ENCODE results near the gene CDHR5. TPM values are rescaled to one million over a fixed set of nuclear protein-coding genes. Genes with fewer than 3 reads are reported as not detected.
A peak's percentile ranks its signal among the peaks of the same experiment; 100 is the strongest.

CDHR5 gene
- total RNA-seq, 2 experiments from 2014 or later = not detected

- H3K4me1 Mint-ChIP-seq (ENCODE audit: low read depth) = peaks cover 11% of the 10 kb centered on the region
- intact Hi-C loops (cut with micrococcal nuclease) = no loop called here
- peak within 1 kb of the TSS; percentile 84 for H3K4me3 Mint-ChIP-seq
- no peaks in the 10 kb centered on the region for H3K27me3 Mint-ChIP-seq
- POLR2A ChIA-PET = interaction anchor here (0.6 to 1.5 kb wide), 6 partner anchors 9 to 269 kb away, joined by 3 to 6 read pairs (median 4); partner anchors contain the start of gene SCT
- H3K36me3 Mint-ChIP-seq (ENCODE audit: low read depth) = peaks cover 4% of the 10 kb centered on the region
- peak within 1 kb of the TSS; percentile 90 for H3K27ac Mint-ChIP-seq
- DNase-seq = peak; percentile 92
- TF ChIP-seq, protein P1, sequence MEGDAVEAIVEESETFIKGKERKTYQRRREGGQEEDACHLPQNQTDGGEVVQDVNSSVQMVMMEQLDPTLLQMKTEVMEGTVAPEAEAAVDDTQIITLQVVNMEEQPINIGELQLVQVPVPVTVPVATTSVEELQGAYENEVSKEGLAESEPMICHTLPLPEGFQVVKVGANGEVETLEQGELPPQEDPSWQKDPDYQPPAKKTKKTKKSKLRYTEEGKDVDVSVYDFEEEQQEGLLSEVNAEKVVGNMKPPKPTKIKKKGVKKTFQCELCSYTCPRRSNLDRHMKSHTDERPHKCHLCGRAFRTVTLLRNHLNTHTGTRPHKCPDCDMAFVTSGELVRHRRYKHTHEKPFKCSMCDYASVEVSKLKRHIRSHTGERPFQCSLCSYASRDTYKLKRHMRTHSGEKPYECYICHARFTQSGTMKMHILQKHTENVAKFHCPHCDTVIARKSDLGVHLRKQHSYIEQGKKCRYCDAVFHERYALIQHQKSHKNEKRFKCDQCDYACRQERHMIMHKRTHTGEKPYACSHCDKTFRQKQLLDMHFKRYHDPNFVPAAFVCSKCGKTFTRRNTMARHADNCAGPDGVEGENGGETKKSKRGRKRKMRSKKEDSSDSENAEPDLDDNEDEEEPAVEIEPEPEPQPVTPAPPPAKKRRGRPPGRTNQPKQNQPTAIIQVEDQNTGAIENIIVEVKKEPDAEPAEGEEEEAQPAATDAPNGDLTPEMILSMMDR (IDR thresholded peaks at IDR 0.05) = no peak
- no peaks in the 10 kb centered on the region for H3K9me3 Mint-ChIP-seq
- CTCF ChIA-PET = no interaction called here
- ATAC-seq = peak; percentile 76
Observed at GRCh38 chr11:615504-616319, 9.0 kb downstream of the CDHR5 start, which contains the start of gene IRF7. IRF7 (minus strand) TSS chr11:615950; CDS start chr11:615364, 586 bp downstream.

- Mint-ChIP-seq H3K4me1 (ENCODE audit: low read depth) (peaks cover 11% of the 10 kb centered on the region), H3K27me3 (no peaks in the 10 kb centered on the region), H3K4me3 (peak overlapping the region; percentile 84), H3K27ac (peak overlapping the region; percentile 90), H3K9me3 (no peaks in the 10 kb centered on the region), H3K36me3 (ENCODE audit: low read depth) (peaks cover 4% of the 10 kb centered on the region)
- POLR2A ChIA-PET = interaction anchor here (0.6 to 3.2 kb wide), 10 partner anchors 9 to 39 kb away, joined by 3 to 7 read pairs (median 4); partner anchors contain the start of genes PHRF1 and SCT
- intact Hi-C loops (cut with micrococcal nuclease) = no loop called here
- CTCF ChIA-PET = interaction anchor here (1.3 kb wide), 1 partner anchor 60 kb away, joined by 4 read pairs; no protein-coding TSS in a partner anchor
- TF ChIP-seq, protein P1 (IDR thresholded peaks at IDR 0.05) = no peak
- no peak for DNase-seq
- ATAC-seq = no peak
Observed at GRCh38 chr11:614623-615503, 9.9 kb downstream of the CDHR5 start.

- peaks cover 11% of the 10 kb centered on the region for H3K4me1 Mint-ChIP-seq (ENCODE audit: low read depth)
- TF ChIP-seq, protein P1 (IDR thresholded peaks at IDR 0.05) = no peak
- peak overlapping the region; percentile 84 for H3K4me3 Mint-ChIP-seq
- ChIA-PET POLR2A (interaction anchor here (0.5 to 3.2 kb wide), 7 partner anchors 8 to 217 kb away, joined by 3 to 7 read pairs (median 3); partner anchors contain the start of gene PHRF1), CTCF (interaction anchor here (0.7 to 1.3 kb wide), 2 partner anchors 19 to 60 kb away, joined by 3 to 4 read pairs; no protein-coding TSS in a partner anchor)
- H3K36me3 Mint-ChIP-seq (ENCODE audit: low read depth) = peaks cover 4% of the 10 kb centered on the region
- H3K27me3 Mint-ChIP-seq = no peaks in the 10 kb centered on the region
- ATAC-seq (no peak), DNase-seq (no peak)
- peak overlapping the region; percentile 79 for H3K27ac Mint-ChIP-seq
- H3K9me3 Mint-ChIP-seq = no peaks in the 10 kb centered on the region
- intact Hi-C loops (cut with micrococcal nuclease) = no loop called here
Observed at GRCh38 chr11:614021-614622, 10.6 kb downstream of the CDHR5 start.

- CTCF ChIA-PET = interaction anchor here (0.7 to 1.3 kb wide), 2 partner anchors 19 to 59 kb away, joined by 3 to 4 read pairs; no protein-coding TSS in a partner anchor
- POLR2A ChIA-PET = interaction anchor here (0.5 to 3.2 kb wide), 8 partner anchors 7 to 217 kb away, joined by 3 to 10 read pairs (median 5); partner anchors contain the start of gene PHRF1
Observed at GRCh38 chr11:613369-613968, 11.3 kb downstream of the CDHR5 start.

More at GRCh38 chr11:613369-613968, 11.3 kb downstream of the CDHR5 start:
- H3K4me3 Mint-ChIP-seq = no peak overlapping the region
- peaks cover 11% of the 10 kb centered on the region for H3K4me1 Mint-ChIP-seq (ENCODE audit: low read depth)
- H3K27ac Mint-ChIP-seq = no peak overlapping the region
- H3K9me3 Mint-ChIP-seq = no peaks in the 10 kb centered on the region
- intact Hi-C loops (cut with micrococcal nuclease) = no loop called here
- DNase-seq (peak; percentile 93), ATAC-seq (peak; percentile 59)
- H3K27me3 Mint-ChIP-seq = no peaks in the 10 kb centered on the region
- H3K36me3 Mint-ChIP-seq (ENCODE audit: low read depth) = peaks cover 5% of the 10 kb centered on the region
- TF ChIP-seq, protein P1 (IDR thresholded peaks at IDR 0.05) = no peak

All from activated CD8-positive, alpha-beta T cell treated with anti-CD3 and anti-CD28 coated beads for 36 hours (primary cell).